ENCODE results near the gene CLMN. TPM values are rescaled to one million over a fixed set of nuclear protein-coding genes. Genes with fewer than 3 reads are reported as not detected.

The CLMN gene
- total and polyA plus RNA-seq, 2 of the 13 experiments (the other 11 are each of a cell fraction or from before 2014, with no cell fraction given) = 15.1 to 16.7 TPM

- no peak for TF ChIP-seq ZNF678 (CRISPR knock-in tag; IDR thresholded peaks at IDR 0.05)
- no peak for TF ChIP-seq SOX6 (IDR thresholded peaks at IDR 0.05)
- TF ChIP-seq SOX6 (CRISPR knock-in tag; IDR thresholded peaks at IDR 0.05) = peak; percentile 18; the same call in 1 of the 2 replicates
- TF ChIP-seq HOXA3 (CRISPR knock-in tag; IDR thresholded peaks at IDR 0.05) = no peak
- no peak for TF ChIP-seq ZMAT5 (CRISPR knock-in tag; IDR thresholded peaks at IDR 0.05; ENCODE audit: borderline replicate concordance, low read depth)
- no peak for TF ChIP-seq NCOA2 (CRISPR knock-in tag; IDR thresholded peaks at IDR 0.05)
- no peak for TF ChIP-seq SMAD1 (CRISPR knock-in tag; IDR thresholded peaks at IDR 0.05; ENCODE audit: borderline replicate concordance, low read depth)
- no peak for TF ChIP-seq ZNF10 (CRISPR knock-in tag; IDR thresholded peaks at IDR 0.05; ENCODE audit: borderline replicate concordance, low read depth)
- no peak for TF ChIP-seq FOXO4 (CRISPR knock-in tag; conservative IDR thresholded peaks at IDR 0.05)
- no peak for TF ChIP-seq ZNF256 (CRISPR knock-in tag; conservative IDR thresholded peaks at IDR 0.05)
- no peak for TF ChIP-seq ZNF143 (CRISPR knock-in tag; IDR thresholded peaks at IDR 0.05)
- TF ChIP-seq THAP8 (CRISPR knock-in tag; IDR thresholded peaks at IDR 0.05; ENCODE audit: borderline replicate concordance) = no peak
- TF ChIP-seq EHMT2 (IDR thresholded peaks at IDR 0.05; ENCODE audit: borderline replicate concordance, low read depth, low read length) = no peak
- TF ChIP-seq, protein P1, sequence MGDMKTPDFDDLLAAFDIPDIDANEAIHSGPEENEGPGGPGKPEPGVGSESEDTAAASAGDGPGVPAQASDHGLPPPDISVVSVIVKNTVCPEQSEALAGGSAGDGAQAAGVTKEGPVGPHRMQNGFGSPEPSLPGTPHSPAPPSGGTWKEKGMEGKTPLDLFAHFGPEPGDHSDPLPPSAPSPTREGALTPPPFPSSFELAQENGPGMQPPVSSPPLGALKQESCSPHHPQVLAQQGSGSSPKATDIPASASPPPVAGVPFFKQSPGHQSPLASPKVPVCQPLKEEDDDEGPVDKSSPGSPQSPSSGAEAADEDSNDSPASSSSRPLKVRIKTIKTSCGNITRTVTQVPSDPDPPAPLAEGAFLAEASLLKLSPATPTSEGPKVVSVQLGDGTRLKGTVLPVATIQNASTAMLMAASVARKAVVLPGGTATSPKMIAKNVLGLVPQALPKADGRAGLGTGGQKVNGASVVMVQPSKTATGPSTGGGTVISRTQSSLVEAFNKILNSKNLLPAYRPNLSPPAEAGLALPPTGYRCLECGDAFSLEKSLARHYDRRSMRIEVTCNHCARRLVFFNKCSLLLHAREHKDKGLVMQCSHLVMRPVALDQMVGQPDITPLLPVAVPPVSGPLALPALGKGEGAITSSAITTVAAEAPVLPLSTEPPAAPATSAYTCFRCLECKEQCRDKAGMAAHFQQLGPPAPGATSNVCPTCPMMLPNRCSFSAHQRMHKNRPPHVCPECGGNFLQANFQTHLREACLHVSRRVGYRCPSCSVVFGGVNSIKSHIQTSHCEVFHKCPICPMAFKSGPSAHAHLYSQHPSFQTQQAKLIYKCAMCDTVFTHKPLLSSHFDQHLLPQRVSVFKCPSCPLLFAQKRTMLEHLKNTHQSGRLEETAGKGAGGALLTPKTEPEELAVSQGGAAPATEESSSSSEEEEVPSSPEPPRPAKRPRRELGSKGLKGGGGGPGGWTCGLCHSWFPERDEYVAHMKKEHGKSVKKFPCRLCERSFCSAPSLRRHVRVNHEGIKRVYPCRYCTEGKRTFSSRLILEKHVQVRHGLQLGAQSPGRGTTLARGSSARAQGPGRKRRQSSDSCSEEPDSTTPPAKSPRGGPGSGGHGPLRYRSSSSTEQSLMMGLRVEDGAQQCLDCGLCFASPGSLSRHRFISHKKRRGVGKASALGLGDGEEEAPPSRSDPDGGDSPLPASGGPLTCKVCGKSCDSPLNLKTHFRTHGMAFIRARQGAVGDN (CRISPR knock-in tag; IDR thresholded peaks at IDR 0.05) = peak; percentile 65
- 0 out of 2 replicates have a peak, but pooled peaks have one; percentile 16 for TF ChIP-seq THAP11 (CRISPR knock-in tag; IDR thresholded peaks at IDR 0.05)
- TF ChIP-seq WIZ (CRISPR knock-in tag; IDR thresholded peaks at IDR 0.05) = no peak
- no peak for TF ChIP-seq PHF8 (CRISPR knock-in tag; IDR thresholded peaks at IDR 0.05)
- TF ChIP-seq ZNF547 (CRISPR knock-in tag; IDR thresholded peaks at IDR 0.05) = no peak
- TF ChIP-seq KMT2A (CRISPR knock-in tag; IDR thresholded peaks at IDR 0.05) = no peak
- TF ChIP-seq, protein P2, sequence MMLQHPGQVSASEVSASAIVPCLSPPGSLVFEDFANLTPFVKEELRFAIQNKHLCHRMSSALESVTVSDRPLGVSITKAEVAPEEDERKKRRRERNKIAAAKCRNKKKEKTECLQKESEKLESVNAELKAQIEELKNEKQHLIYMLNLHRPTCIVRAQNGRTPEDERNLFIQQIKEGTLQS (CRISPR knock-in tag; IDR thresholded peaks at IDR 0.05) = no peak
- TF ChIP-seq ELK4 (CRISPR knock-in tag; IDR thresholded peaks at IDR 0.05; ENCODE audit: borderline replicate concordance) = no peak
- no peak for TF ChIP-seq ZMAT3 (CRISPR knock-in tag; conservative IDR thresholded peaks at IDR 0.05)
- 0 out of 2 replicates have a peak, but pooled peaks have one; percentile 31 for TF ChIP-seq NFKBIZ (CRISPR knock-in tag; IDR thresholded peaks at IDR 0.05)
Observed at GRCh38 chr14:95307402-95308041, 12.2 kb downstream of the CLMN start (continued).

All from HepG2 (cell line).